Measurements from ENCODE around the gene TRMT61B.

The TRMT61B gene

GRCh38 chr2:28869494-28870145 is 489 bp downstream of the TRMT61B start:
- peak overlapping the region; percentile 81 for H3K4me3 ChIP-seq (replicated peaks; ENCODE audit: low read depth, low read length)
- TF ChIP-seq CTCF (IDR thresholded peaks at IDR 0.05; ENCODE audit: low read length, missing control alignments): no peak
- no peak for DNase-seq (ENCODE audit: low read depth)

- no peak for TF ChIP-seq CTCF (IDR thresholded peaks at IDR 0.05; ENCODE audit: low read length, missing control alignments)
- DNase-seq (ENCODE audit: low read depth): no peak
- H3K4me3 ChIP-seq (replicated peaks; ENCODE audit: low read depth, low read length): peak overlapping the region; percentile 81
Observed at GRCh38 chr2:28868611-28869010, 1.5 kb downstream of the TRMT61B start.

GRCh38 chr2:28855977-28856376 is 14.1 kb downstream of the TRMT61B start:
- H3K4me3 ChIP-seq (replicated peaks; ENCODE audit: low read depth, low read length): no peak overlapping the region
- no peak for DNase-seq (ENCODE audit: low read depth)
- no peak for TF ChIP-seq CTCF (IDR thresholded peaks at IDR 0.05; ENCODE audit: low read length, missing control alignments)

GRCh38 chr2:28855193-28855592 is 14.9 kb downstream of the TRMT61B start:
- TF ChIP-seq CTCF (IDR thresholded peaks at IDR 0.05; ENCODE audit: low read length, missing control alignments): no peak
- H3K4me3 ChIP-seq (replicated peaks; ENCODE audit: low read depth, low read length): no peak overlapping the region
- DNase-seq (ENCODE audit: low read depth): no peak

GRCh38 chr2:28842042-28842441 is 28.1 kb downstream of the TRMT61B start:
- TF ChIP-seq CTCF (IDR thresholded peaks at IDR 0.05; ENCODE audit: low read length, missing control alignments): no peak
- H3K4me3 ChIP-seq (replicated peaks; ENCODE audit: low read depth, low read length): no peak overlapping the region
- peak; percentile 6 for DNase-seq (ENCODE audit: low read depth)

GRCh38 chr2:28838971-28839370 is 31.1 kb downstream of the TRMT61B start:
- no peak for TF ChIP-seq CTCF (IDR thresholded peaks at IDR 0.05; ENCODE audit: low read length, missing control alignments)
- H3K4me3 ChIP-seq (replicated peaks; ENCODE audit: low read depth, low read length): no peak overlapping the region
- DNase-seq (ENCODE audit: low read depth): no peak

- TF ChIP-seq CTCF (IDR thresholded peaks at IDR 0.05; ENCODE audit: low read length, missing control alignments): no peak
- peak; percentile 18 for DNase-seq (ENCODE audit: low read depth)
- no peak overlapping the region for H3K4me3 ChIP-seq (replicated peaks; ENCODE audit: low read depth, low read length)
Observed at GRCh38 chr2:28835781-28836180, 34.3 kb downstream of the TRMT61B start.
